EH (cell line): ENCODE data around the gene MUS81.
"Not testable (repeated sequence)": the region's sequence is repeated elsewhere in the genome, so short reads cannot be mapped to it uniquely, and the experiment has no call there.

Source experiments
- DNase-seq: peaks from one replicate; pipeline ENCODE4 v3.0.0-alpha.2; 2015; ENCODE audit warnings: low read depth

The MUS81 gene

DNA sequence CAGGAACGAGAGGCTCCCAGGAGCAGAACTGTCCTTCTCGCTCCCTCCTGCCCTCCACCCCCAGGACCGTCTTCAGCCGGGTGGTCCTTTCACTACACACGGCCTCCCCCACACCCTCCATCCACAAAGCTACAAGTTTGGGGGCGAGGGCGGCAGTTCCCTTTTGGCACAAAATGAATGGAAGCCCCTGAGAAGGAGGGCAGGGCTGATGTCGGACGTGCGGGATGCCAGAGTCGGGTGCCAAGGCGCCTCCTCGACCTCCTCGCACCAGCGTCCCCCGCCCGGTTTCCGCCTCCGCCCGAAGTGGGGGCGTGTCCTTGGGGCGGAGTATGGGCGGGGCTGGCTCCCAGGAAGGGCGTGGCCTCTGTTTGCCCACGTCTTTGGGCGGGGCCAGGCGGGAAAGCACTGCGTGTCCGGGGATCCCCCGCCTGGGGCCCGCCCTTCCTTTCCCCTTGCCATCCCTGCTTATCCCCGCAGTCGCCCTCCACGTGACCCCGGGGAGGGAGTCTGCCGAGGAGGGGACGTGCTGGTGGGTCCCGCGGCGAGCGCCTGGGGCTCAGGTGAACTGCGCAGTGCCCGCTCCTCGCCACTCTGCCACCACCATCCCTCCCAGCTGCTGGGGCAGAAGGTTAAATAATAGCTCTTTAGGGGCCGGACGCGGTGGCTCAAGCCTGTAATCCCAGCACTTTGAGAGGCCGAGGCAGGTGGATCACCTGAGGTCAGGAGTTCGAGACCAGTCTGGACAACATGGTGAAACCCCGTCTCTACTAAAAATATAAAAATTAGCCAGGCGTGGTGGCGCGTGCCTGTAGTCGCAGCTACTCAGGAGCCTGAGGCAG is 13.3 kb downstream of the MUS81 start:
- DNase-seq, result peak; percentile 93

DNA sequence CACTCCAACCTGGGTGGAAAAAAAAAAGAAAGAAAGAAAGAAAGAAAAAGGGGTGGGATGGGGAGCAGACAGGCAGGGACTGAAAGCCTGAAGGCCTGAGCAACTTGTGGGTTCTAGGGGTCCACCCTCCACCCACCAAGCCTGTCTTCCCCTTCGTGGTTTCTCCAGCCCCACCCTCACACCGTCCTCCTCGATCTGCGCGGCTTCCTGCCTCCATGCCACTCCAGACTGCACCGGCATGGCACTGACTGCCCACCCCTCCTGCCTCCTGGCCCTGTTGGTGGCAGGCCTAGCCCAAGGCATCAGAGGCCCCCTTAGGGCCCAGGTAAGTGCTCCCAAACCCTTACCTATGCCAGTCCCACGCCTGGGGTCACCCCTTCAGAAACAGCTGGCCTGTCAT is 19.4 kb downstream of the MUS81 start, which contains the start of gene CTSW:
CTSW (plus strand) TSS at position 221 of the 400 bp plus-strand sequence; CDS start at position 239, 18 bp downstream.
- DNase-seq, result no peak

DNA sequence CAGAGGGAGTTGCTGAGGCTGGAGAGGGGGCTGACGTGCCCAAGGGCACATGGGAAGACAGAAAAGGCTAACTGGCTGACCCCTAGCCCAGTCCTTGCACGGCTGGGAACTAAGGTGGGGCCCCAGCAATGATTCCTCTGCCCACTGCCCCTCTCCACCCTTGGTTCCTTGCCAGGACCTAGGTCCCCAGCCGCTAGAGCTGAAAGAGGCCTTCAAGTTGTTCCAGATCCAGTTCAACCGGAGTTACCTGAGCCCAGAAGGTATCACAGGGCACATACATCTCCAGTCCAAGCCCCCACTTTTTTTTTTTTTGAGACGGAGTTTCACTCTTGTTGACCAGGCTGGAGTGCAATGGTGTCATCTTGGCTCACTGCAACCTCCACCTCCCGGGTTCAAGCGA is 19.8 kb downstream of the MUS81 start:
- DNase-seq, result no peak

DNA sequence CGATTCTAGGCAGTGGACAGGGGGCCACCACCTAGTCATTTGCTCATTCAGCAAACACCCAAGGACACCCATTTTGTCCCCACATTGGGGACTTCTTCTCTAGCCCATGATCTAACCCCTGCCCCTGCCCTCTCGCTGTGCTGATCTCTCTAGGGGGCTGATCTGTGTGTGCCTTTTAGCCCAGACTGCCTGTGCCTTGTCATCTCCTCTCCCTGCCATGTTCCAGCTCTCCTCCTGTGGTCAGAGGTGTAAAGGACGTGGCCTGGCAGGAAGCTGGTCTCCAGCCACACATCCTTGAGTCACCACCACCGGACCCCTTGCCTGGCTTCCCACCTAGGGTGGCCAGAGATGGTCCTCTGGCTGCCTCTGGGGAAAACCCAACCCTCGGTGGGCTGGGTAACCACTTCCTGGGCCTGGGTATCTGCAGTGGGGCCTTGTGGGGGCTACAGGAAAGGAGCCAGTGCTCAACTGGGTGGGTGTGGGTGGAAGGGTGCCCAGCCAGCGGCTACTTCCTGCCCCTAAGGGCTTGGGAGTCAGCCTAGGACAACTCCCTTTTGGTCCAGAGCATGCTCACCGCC is 20.7 kb downstream of the MUS81 start:
- peak; percentile 41 for DNase-seq

DNA sequence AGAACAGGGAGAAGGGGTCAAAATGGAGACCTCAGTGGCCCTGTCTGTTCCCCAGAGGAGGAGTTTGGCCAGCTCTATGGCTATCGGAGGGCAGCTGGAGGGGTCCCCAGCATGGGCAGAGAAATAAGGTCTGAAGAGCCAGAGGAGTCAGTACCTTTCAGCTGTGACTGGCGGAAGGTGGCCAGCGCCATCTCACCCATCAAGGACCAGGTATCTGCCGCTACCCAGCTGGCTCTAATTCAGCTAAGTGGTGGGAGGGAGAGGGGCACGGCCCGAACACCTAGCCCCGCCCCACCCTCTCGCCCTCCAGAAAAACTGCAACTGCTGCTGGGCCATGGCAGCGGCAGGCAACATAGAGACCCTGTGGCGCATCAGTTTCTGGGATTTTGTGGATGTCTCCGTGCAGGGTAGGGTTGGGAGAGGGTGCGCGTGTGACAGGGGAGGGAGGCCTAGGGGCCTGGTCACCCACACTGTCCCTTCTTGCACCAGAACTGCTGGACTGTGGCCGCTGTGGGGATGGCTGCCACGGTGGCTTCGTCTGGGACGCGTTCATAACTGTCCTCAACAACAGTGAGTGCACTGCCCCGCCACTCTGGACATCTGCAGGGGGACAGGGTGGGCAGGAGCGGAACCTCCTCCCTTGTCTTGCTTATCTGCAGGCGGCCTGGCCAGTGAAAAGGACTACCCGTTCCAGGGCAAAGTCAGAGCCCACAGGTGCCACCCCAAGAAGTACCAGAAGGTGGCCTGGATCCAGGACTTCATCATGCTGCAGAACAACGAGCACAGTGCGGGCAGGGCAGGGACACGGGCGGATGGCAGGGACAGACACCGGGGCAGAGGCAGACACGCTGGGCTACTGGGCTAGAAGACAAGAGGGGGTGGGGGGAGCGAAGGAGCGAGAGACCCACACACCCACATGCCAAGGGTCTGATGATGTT is 22.2 kb downstream of the MUS81 start:
- DNase-seq, result no peak

DNA sequence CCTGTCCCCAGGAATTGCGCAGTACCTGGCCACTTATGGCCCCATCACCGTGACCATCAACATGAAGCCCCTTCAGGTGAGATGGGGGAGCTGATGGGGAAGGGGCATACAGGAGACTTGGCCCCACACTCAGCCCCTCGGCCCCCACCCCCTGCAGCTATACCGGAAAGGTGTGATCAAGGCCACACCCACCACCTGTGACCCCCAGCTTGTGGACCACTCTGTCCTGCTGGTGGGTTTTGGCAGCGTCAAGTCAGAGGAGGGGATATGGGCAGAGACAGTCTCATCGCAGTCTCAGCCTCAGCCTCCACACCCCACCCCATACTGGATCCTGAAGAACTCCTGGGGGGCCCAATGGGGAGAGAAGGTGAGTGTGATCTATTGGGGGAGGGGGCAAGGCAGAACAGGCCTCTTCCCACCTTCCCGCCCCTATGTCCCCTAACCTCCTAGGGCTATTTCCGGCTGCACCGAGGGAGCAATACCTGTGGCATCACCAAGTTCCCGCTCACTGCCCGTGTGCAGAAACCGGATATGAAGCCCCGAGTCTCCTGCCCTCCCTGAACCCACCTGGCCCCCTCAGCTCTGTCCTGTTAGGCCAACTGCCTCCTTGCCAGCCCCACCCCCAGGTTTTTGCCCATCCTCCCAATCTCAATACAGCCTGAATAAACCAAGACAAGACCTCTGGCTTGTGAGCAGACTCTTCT is 23.0 kb downstream of the MUS81 start:
- no peak for DNase-seq

DNA sequence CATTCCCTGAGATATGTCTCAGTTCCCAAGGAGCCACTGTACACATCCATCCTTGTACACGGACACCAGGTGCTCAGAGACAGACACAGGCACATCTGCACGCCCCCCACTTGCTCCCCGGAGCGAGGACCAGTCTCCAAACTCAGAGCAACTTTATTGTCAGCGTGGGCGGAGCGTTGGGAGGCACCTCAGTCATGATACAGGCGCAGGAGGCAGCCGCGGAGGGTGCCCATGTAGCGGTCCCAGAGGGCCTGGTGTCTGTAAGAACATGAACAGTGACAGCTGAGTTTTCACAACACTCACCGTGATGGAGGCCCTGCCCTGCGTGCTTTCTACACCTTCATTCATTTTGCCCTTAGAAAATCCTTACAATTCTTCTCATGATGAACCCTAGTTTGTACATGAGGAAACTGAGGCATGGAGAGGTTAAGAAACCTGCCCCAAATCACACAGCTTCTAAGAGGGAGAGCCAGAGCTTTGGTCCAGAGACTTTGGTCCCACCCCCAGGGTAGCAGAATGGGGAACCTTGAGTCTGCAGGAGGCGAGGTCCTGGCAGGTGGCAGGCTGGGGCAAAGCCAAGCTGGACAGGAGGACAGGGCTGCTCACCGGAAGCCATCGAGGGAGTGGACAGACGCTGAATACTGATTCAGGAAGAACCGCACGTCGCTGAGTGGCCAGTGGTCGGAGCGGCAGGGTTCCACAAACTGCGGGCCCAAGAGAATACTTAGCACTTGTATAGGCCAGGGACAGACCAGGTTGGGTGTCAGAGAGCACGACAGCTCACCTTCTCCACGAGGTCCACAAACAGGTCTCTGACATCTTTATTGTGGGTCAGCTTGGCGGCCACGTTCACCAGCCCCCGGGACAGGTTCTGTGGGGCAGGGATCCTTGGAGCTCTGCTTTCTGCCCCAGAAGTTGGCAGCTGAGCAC is 23.8 kb downstream of the MUS81 start:
- DNase-seq, result no peak

DNA sequence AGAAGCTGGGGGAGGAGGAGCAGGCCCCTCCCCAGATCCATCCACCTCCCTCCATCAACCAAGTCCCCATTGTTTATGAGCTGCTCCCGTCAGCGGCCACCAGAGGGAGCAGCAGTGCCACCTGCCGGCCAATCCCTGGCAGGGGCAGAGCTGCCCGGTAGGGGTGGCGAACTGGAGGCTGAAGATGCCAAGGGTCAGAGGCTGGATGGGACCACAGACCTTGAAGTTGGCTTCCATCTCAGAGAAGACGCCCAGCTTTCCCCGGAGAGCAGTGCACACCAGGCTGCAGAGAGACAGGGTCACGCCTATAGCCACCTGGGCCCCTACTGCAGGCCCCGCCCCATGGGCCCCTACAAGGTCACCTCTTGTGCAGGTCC is 24.5 kb downstream of the MUS81 start:
- peak; percentile 75 for DNase-seq

DNA sequence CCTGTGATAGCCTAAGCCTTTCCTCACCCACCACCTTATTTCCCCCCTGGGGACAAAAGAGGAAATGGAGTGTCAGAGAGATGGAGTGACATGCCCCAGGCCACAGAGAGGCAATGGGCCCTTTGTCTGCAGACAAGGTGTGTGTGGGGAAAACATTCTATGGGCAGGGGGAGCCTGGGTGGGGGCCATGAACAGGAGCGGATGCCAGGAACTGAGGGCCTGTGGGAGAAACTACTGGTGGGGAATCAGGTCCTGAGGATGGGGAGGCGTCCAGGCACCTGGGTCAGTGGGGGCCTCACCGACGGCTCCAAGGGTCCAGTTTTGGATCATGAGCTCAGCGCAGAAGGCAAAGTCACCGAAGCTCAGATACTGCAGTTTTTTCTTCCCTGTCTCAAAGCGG is 25.0 kb downstream of the MUS81 start:
- DNase-seq, result no peak

DNA sequence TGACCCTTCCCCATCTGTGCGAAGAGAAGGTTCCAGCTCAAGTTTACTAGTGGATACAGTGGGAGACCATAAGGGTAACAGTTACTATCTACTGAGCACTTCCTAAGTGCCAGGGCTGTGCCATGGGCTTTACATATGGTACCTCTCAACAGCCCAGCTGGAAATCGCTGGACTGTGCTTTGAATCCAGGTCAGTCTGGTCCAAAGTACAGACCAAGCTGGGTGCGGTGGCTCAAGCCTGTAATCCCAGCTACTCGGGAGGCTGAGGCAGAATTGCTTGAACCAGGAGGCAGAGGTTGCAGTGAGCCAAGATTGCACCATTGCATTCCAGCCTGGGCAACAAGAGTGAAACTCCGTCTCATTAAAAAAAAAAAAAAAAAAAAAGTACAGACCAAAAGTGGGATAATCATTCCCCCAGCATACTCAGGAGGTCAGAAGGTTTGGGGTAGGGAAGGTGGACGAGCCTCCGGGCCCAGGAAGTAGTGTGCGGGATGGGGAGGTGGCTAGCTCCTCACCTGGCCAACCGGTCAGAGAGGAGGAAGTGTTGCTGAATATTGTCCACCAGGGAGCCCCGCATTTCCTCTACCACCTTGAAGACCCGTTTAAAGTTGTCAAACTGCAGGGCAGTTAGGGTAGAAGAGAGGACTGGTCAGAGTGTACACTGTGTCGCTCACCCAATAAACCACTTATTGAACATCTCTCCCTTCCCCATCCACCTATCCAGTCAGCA is 25.7 kb downstream of the MUS81 start:
- no peak for DNase-seq

DNA sequence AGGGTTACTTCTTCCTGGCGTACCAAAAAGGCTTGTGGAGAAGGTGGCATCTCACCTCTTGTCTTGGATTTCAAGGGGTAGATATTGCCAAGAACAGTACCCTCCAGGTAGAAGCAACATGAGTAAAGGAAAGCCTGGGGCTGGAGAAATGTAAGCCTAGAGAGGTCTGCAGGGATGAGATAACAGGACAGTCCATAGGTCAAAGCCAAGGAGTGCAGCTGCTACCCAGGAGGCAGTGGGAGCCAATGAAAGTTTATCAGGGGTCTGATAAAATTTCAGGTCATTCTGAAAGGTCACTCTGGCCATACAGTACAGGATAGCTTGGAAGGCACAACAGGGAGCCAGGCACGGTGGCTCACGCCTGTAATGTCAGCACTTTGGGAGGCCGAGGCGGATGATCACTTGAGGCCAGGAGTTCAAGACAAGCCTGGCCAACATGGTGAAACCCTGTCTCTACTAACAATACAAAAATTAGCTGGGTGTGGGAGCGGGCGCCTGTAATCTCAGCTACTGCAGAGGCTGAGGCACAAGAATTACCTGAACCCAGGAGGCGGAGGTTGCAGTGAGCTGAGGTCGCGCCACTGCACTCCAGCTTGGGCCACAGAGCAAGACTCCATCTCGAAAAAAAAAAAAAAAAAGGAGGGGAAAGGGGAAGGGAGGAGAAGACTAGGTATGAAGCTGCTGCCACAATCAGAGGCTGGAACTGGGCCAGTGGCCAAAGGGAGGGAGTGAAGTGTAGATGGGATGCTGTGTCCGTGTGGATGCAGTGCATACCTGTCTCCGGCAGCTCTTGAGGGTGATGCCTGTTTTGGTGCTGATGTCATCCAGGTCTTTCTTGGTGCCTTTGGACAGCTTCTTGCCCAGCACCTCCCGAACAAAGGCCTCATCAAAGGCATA is 26.8 kb downstream of the MUS81 start:
- DNase-seq, result no peak

DNA sequence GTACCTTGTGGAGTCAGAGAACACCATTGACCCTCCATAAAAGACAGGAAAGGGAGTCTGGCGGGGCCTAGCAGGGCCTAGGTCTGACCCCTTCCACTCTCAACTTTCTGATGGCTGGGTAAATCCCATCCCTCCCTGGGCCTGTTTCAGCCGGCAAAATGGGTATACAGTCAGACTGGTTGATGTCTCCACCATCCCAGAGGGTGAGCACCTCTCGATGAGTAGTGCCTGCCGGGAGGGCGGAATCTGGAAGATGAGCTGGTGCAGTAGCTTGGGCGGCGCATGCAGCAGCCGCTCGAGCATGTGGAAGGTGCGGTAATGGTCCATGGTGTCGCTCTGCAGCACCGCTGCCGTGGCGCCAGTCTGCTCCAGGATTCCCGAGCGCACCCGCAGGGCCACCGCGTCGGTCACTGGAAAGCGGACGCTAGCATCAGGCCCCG is 27.5 kb downstream of the MUS81 start:
- DNase-seq, result peak; percentile 67

DNA sequence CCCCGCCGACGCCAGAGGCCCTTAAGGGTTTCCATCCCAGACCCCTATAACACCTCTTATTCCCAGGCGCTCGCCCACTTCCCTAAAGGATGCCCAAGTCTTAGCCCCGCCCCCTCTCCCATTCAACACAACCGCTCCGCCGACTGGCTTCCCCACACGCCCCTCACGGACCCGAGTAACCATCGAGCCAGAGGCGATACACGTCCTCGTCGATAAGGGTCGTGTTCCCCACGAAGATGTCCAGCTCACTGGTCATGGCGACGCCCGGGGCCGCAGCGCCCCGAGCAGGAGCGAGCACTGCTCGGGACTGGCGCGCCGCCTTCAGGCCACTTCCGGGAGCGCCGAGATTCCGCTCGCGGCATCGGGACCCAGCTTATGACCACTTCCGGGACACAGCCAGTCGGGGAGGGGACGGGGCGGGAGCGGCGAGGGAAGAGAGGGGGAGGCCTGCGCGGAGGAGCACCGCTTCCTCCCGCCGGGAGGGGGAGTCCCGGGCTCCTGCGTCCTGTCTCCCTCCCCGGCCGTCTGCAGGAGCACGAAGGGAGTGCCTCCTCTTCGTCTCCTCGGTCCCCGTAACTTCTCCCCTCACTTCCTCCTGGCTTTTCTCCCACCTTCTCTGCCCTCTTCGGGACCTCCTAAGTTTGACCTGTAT is 28.1 kb downstream of the MUS81 start, which contains the start of gene FIBP:
FIBP (minus strand) TSS at position 309 of the 652 bp plus-strand sequence; CDS start at position 256, 53 bp downstream.
- DNase-seq, result peak; percentile 97

DNA sequence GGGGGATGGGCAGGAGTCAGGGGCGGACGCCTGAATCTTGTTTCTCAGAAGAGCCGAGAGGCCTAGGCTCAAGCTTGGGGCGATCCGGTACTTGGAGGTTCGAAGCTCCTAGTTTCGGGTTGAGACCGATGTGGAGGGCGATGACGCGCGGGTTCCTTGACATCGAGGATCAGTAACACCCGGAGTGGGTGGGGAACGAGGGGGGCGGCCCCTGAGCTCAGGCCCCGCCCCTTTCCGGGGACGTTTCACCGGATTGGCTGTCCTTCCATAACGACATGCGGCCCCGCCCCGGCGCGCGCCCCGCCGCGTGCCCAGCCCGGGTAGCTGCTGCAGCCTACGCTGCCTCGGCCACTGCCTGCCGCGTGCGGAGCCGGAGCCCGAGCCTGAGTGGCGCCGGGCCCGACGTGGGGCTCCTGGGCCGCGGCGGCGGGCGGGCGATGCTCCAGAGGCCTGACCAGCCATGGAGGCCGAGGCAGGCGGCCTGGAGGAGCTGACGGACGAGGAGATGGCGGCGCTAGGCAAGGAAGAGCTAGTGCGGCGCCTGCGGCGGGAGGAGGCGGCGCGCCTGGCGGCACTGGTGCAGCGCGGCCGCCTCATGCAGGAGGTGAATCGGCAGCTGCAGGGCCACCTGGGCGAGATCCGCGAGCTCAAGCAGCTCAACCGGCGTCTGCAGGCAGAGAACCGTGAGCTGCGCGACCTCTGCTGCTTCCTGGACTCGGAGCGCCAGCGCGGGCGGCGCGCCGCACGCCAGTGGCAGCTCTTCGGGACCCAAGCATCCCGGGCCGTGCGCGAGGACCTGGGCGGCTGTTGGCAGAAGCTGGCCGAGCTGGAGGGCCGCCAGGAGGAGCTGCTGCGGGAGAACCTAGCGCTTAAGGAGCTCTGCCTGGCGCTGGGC is 30.3 kb downstream of the MUS81 start, which contains the start of gene CCDC85B:
CCDC85B (plus strand) TSS at position 350 of the 895 bp plus-strand sequence; CDS start at position 461, 111 bp downstream.
- DNase-seq, result peak; percentile 97

DNA sequence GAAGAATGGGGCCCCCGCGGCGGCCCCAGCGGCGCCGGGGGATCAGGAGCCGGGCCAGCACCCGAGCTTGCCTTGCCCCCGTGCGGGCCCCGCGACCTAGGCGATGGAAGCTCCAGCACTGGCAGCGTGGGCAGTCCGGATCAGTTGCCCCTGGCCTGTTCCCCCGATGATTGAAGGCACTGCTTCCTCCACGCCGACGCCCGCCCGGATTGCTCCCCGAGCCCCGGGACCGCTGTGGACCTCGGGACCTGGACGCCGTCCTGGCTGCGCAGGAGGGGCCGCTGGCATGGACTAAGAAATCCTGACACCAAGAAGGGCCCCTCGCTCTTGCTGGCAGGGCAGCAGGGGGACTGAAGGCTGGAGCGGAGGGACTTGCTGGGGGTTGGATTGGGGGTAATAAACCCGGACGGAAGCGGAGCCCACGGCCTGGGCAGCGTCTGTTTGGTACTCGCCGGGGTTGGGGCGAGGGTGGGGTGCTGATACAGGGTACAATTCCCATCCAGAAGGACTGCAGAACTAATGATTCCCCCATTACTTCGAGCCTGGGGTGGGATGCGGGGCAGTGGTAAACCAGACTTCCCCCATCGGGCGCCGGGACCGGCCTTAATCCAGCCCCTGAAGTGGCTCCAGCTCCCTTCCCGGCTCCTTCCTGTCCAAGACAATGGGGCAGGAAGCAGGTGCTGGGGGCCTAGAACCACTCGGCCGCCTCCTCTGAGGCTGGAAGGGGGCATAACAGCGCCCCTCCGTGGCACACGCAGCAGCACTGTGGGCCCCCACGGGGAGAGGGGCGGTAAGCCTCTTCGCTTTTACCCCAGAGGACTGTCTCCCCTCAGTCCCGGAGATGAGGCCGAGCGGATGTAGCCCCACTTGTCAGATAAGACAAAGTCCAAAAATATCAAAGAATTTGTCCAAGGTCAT is 31.2 kb downstream of the MUS81 start:
- DNase-seq, result peak; percentile 56

DNA sequence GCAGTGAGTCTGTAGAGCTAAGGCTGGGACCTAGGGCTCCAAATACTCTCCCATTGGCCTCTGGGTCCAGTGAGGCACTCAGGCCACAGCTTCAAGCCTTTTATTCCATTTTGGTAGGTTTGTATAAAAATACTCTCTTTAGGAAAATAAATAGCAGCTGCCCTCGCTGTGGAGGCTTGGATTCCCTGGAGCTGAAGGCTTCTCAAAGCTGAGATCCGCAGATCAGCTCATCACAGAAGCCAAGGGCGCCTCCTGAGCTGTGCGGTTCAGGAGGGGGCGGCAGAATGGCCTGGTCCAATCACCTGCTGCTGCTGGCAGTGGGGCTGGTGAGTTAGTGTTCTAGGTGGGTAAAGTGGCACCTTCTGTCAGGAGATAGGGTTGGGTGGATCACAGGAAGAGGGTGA is 31.9 kb downstream of the MUS81 start:
- not testable (repeated sequence) for DNase-seq
